GM19043 (cell line): ENCODE measurements around the gene TMC1.
A peak's percentile ranks its signal among the peaks of the same experiment; 100 is the strongest.
"Not testable (repeated sequence)": the region's sequence is repeated elsewhere in the genome, so short reads cannot be mapped to it uniquely, and the experiment has no call there.

Experiments
- ATAC-seq: cut with Tn5 transposase; IDR thresholded peaks from one replicate; pipeline ENCODE4 v1.9.1; 2021; ENCODE audit warnings: low read depth; ENCODE audit not compliant: unreplicated experiment

TMC1 gene

DNA sequence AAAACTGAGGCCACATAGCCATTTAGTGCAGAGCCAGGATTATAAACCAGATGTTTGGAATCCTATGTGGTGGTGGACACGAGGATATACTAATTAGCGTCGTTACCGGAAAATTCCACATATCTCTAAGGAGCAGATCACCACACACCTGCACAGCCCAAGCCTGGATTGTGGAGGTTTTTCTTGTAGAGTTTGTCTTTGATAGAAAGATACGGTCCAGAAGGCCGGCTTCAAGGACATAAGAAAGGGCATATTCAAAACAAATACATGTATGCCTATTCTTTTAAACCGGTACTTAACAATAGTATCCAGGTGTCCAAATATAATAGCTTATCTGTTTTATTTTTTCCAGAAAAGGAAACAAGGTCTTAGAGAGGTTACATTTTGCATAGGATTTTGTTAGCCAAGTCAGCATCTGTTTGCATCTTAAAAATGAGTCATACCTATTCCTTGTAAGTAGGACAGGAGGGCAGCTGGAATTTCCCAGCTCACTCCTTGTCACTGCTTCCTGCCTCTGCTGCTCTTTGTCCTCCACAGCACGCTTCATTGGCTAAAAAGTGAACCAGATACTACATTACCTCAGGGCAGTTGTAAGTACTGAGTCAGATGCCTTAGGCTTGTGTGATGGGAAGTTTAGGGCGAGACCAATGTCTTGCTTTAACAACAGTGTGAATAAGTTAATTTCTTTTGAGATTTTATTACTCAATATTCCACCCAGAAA lies 3.6 kb downstream of the TMC1 start:
- ATAC-seq: no peak

DNA sequence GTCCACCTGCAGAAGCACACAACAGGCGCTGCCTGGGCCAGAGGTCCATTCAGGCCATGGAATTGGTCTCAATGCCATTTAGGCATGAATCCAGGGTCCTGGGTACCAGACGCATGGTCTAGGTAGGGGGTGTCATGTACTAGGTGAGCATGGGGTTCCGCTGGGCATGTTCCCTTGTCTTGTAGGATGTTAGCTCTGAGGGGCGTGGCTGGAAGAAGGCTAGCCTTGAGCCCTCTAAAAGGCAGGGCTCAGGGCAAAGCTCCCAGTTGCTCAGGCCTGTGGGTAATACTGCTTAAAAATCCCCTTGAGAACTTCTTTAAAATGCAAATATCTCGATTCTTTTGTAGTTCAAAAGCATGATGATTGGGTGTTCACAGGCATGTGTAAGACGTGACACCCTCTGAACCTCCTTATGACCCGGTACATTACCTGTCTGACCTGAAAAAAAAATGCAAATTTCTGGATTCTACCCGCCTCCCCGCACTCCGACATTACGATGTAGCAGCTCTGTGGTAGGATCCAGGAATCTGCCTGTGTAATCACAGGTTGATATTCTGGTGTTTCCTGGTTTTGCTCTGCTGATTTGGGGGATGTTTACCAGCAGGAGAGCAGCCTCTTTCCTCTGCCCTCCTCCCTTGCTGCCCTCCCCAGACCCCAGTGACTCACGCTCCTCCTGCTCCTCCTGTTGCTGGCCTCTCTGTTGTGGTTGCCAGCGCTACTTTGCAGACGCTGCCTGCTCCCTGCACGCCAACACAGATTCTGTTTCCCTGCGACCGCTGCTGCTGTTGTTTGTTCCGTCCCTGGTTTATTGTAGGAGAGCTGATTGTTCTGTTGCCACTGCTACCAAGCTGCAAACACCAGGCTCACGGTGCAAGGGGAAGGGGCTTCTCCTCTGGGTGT lies 5.7 kb downstream of the TMC1 start:
- ATAC-seq: peak; percentile 79

DNA sequence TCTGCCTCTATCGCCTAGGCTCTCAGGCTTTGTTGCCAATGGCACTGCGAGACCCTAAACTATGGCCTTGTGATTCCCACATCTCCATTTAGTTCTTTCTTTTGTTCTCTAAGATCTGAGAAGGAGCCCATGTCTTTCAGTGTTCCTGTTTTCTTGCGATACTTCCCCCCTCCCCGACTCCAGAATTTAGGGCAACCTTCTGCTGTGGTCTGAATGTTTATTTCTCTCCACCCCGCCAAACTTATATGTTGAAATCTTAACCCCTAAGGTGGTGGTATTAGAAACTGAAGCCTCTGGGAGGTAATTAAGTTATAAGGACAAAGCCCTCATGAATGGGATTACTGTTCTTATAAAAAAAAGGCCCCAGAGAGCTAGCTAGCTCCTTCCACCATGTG lies 6.4 kb downstream of the TMC1 start:
- no peak for ATAC-seq

DNA sequence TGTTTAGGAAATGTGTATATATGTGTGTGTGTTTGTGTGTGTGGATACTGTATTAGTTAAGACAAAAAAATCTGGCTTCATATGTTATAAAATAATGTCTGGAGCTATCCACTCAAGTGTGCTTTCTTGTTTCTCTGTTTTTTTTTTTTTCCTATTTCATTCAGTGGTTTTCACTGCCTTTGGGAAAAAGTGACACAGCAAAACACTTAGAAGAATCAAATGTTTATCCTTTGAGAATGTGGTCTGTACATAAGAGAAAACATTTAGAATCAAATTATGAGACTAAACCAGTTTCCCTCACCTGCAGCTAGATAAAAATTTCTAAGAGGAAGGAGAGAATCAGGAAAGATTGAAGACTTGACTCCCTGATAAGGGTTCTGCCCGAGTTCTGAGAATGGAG lies 8.1 kb downstream of the TMC1 start:
- ATAC-seq: no peak

DNA sequence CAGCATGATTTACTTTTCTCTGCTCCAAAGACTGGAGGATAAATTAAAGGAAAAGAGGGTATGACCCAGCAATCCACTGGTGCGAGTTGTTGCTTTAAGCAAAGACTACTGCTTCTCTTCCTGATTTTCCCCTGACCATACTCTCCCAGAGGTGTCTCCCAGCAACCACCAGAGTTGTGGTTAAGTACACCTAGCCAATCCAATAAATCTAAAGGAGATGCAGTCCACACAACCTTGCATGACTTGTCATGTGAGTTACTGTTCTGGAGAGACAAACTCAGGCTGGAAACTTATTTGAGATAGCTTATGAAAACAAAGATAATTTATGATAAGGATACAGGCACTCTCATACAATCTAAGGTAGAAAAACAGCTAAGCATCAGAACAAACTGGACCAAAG lies 11.9 kb downstream of the TMC1 start:
- no peak for ATAC-seq

DNA sequence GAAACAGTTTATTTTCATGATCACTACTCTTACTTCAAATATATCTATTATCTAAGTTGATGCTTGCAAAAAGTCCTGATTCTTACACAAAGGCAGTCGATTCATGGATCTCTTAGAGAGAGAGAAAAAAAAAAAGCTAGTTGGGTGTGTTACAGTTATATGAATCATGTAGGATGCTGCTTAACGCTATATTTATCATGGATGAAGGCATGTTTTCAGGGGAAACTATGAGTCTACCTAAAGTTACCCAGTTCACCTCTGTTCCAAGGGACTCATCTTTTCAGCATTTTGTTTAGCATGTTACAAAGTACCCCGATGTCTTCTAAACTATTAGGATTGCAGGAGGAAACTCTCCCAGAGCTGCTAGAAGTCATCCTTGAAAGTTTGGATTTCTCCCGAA lies 13.5 kb downstream of the TMC1 start:
- no peak for ATAC-seq

DNA sequence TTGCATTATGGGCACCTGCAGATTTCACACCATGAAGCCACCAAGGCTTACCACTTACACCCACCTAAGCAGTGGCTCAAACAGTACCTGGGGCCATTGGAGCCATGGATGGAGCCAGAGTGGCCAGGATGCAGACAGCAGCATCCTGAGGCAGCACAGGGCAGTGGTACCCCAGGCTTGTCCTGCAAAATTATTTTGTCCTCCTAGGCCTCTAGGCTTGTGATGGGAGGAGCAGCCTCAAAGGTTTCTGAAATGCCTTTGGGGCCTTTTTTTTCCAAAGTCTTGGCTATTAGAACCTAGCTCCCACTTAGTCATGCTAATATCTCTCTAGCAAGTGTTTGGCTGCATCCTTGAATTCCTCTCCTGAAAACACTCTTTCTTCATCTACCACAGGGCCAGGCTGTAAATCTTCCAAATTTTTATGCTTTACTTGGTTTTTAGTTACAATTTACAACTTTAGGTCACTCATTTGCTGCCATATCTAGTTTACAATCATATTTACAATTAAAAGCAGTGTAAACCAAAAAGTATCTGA lies 15.7 kb downstream of the TMC1 start:
- ATAC-seq: no peak

DNA sequence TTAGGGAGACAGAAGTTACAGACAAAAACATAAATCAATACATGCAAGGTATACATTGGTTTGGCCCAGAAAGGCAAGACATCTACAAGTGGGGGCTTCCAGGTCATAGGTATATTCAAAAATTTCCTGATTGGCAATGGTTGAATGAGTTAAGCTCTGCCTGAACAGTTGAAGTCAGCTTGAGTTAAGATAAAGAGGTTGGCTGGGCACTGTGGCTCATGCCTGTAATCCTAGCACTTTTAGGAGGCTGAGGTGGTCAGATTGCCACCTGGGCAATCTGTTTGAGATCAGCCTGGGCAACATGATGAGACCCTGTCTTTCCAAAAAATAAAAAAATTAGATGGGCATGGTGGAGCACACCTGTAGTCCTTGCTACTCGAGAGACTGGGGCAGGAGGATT lies 16.3 kb downstream of the TMC1 start:
- no peak for ATAC-seq

DNA sequence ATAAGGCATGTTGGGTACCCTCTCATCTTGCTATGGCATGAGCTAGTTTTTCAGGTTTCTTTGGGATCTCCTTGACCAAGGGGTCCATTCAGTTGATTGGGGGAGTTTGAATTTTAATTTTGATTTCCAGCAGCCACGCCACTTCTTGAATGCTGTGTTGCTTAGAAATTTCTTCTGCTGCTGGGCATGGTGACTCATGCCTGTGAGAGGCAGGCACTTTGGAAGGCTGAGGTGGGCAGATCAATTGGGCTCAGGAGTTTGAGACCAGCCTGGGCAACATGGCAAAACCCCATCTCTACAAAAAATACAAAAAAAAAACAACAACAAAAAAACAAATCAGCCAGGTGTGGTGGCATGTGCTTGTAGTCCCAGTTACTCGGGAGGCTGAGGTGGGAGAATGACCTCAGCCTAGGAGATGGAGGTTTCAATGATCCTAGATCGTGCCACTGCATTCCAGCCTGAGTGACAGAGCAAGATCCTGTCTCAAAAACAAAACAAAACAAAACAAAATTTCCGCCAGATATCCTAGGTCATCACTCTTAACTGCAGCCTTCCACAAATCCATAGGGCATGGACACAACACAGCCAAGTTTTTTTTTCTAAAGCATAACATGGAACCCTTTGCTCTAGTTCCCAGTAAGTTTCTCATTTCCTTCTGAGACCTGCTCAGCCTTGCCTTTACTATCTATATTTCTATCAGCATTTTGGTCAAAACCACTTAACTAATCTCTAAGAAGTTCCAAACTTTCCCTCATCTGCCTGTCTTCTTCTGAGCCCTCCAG lies 17.7 kb downstream of the TMC1 start:
- no peak for ATAC-seq

DNA sequence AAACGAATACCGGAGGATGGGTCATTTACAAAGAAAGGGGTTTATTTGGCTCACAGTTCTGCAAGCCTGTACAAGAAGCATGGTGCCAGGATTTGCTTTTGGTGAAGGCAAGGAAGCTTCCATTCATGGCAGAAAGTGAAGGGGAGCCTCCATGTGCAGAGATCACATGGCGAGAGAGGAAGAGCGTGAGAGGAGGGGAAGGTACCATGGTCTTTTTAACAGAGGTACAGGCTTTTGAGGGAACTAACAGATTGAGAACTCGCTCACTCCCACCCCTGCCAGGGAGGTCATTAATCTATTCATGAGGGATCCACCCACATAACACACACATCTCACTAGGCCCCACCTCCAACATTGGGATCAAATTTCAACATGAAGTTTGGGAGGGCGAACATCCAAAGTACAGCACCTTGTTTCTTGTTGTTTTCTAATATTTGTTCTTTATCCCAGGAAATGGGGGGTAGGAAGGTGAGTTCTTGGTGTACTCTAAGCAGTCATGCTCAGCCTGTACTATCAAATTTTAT lies 18.5 kb downstream of the TMC1 start:
- no peak for ATAC-seq

DNA sequence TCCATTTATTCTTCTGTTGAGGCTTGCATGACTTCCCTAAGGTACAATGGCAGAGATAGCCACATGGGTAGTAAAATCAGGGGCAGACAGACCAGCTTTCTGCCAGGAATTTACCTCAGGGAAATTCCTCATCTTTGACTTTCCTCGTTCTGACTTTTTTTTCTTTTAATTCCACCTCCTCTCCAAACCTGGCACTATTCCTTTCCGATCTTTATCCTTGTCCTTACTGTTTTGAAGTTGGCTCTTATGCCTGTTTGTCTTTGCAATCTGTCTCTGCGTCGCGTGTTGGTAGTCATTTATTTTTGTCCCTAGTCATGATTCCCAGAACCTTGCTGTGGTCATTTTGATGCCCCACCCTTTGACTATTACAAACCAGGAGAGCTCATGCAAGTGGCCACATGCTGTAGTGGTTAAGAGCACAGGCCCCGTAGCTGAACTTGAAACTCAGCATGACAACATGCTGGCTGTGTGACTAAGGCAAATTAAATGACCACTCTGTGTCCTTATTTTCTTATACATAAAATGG lies 19.0 kb downstream of the TMC1 start:
- ATAC-seq: no peak

DNA sequence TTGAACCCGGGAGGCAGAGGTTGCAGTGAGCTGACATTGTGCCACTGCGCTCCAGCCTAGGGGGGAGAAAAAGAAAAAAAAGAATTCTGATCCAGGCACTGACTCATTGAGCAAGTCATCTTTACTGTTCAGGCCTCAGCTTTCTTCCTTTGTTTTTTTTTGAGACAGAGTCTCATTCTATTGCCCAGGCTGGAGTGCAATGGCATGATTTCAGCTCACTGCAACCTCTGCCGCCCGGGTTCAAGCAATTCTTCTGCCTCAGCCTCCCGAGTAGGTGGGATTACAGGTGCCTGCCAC lies 21.1 kb downstream of the TMC1 start:
- not testable (repeated sequence) for ATAC-seq

DNA sequence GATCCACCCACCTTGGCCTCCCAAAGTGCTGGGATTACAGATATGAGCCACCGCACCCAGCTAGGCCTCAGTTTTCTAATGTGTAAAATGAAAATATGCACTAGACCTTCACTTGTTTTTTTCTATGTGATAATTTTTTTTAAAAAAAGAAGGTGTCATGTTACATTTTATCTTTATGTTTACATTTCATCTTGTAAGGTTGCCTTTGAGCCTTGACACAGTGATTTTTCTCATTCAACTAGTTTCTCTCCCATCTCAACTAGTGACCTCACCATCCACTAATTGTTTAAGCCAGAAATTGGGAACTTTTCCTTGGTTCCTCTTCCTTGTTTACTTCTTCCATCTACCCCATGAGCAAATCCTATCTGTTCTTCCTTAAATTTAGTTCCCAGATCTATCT lies 21.5 kb downstream of the TMC1 start:
- ATAC-seq: no peak

DNA sequence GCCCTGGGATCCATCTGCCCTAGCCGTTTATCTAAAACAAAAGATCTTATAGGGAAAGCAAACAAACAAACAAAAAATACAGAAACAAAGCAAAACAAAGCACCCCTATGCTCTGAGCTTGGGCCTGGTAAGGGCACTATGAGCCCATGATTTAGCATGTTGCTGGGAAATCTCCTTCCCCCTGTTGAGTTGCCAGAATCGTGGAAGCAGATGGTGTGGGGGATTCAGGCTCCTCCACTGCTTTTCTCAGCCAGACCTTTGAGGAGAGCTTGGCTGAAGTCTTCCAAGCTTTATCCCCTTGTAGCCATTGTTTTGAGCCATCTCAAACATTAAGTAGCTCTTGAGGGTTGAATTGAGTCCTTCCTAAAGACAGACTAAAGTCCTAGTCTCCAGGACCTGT lies 29.9 kb downstream of the TMC1 start:
- no peak for ATAC-seq

DNA sequence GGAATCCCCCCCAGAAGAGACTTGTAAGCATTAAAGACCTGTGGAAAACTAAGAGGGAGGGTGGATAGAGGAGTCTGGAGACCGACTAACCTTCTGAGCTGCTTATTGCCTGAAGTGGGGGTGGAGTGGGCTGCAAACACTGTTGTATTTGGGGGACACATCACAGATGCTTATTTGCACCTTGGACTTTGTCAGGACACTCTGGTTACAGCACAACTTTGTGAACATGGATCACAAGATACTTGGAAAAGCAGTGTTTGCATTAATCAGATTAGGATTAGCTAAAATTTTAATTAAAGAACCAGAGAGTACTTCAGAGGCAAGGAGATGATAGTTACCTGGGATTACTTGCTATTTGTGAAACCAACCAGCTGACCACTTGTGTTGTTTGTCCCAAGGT lies 30.9 kb downstream of the TMC1 start:
- no peak for ATAC-seq

DNA sequence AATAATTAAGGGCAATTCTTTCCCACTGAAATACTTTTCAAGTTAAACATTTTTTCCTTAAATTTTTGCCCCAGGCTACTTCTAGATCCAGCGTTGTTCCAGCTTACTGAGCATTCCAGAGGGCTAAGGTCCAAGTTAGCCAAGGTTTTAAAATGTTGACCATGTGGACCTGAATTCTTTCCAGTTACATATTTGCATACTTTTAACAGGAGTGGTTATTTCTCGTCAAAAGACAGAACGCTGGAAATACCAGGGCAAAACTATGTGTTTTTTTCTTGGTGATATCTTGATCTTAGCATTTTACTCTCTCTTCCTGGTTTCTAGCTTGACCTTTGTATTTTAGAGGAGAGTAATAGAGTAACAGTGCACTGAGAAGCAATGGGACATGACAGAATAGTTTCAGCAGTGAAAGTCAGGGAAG lies 32.8 kb downstream of the TMC1 start:
- ATAC-seq: no peak

DNA sequence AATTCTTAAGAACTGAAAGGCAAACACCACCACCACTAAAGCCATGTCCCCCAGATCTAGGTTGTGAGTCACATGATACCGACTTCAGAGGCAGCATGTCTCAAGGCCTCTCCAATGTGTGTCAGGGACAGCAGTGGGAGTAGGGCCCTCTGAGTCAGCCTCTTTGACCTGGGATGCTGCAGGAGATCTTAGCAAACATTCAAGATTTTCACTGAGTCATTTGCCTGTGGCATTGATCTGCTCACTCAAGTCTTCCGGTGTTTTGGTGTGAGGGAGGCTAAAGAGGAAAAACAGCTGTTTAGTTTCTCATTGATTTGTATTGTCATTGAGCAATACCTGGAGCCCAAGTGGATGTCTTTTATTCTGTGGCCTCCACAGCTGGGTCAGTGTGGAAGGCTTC lies 36.1 kb downstream of the TMC1 start:
- ATAC-seq: no peak

DNA sequence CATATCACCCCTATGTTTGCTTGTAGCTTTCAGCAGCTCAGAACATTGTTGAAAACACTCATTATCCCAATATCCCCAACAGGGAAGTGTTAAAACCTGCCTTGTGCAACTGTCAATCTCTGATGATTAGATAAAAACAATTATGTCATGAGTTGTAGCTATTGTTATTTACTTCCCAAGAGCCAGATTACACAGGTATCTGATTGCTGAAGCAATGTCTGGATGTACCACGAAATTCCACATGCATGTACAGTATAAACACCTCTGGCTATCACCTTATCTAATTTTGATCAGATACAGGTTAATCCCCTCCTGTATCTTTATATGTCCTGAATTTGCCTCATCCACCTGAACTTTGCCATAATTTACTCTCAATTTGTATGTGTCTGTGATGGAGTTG lies 38.7 kb downstream of the TMC1 start:
- ATAC-seq: no peak

DNA sequence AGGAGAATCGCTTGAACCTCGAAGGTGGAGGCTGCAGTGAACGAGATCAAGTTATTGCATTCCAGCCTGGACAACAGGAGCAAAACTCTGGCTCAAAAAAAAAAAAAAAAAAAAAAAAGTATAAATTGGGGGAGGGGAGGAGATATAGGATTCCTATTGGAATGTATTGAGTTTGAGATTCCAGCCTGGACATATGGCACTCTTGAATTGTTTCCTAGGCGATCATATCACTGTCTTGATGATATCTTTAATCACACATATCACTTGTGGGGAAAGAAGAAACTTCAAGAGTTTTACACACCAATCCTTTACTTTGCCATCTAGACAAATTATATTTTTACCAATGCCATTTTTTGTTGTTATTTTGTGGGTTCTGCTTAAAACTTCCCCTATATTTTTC lies 42.4 kb downstream of the TMC1 start:
- ATAC-seq: no peak

DNA sequence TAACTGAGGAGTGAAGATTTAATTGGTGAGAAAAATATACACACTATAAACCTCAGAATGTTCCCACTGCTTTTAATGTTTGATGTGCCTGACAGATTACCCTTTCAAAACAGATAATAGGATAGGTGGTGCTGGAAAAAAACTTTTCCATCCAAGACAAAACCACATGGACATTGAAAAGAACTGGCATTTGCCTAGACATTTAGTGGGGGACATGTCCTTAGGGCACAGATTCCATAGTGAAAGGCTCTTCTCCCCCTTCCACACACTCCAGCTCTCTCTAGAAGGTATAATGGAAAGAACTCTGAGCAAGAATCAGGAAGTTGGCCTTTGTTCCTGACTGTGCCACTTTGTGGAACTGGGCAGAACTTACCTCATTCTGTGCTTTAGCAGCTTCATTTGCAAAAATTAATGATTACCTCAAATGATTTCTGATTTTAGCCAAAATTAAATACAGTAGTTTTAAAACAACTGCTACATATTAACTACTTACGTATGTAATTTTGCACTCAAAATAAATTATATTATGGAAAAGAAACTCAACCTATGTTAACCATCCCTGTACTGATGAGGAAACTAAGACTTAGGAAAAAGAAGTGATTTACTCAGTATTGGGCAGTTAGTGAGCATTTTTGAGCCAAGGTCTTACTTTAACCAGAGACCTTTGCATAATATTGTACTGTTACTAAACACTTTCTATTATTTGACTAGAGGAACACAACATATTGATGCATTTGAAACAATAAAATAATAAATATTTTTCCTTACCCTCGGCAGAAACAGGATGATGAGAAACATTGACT lies 43.3 kb downstream of the TMC1 start:
- no peak for ATAC-seq
